GM12878 (cell line): ENCODE results near the gene LIN52. TPM values are rescaled to one million over a fixed set of nuclear protein-coding genes. Genes with fewer than 3 reads are reported as not detected.

Experiments used
- ATAC-seq: fragments of 200-7000 bp; cut with Tn5 transposase; 3 replicates; pipeline ENCODE4 v1.9.1; 2020; ENCODE audit warnings: mild to moderate bottlenecking, moderate library complexity
- BruUV-seq: library from RNA; stranded (reverse); fragments of 400-500 nt; replicated peaks from 2 replicates; lab custom pipeline; 2021; lab: Mats Ljungman, UMichigan
- CTCF ChIA-PET: fragments of 300-600 bp; sonication (Branson Sonifier 250); formaldehyde crosslinking; extraction: SDS; loops from one replicate; lab custom pipeline; 2021; ENCODE audit warnings: inconsistent platforms; lab: Yijun Ruan, JAX
- POLR2A ChIA-PET: fragments of 350-600 bp; formaldehyde crosslinking; extraction: SDS; loops from one replicate; lab custom pipeline; 2021; ENCODE audit warnings: inconsistent platforms; lab: Charles Lee
- RAD21 ChIA-PET: fragments of 300-600 bp; sonication (Branson Sonifier 250); formaldehyde crosslinking; loops from one replicate; lab custom pipeline; 2023; ENCODE audit warnings: antibody characterized with exemption; ENCODE audit not compliant: unreplicated experiment; lab: Charles Lee
- SMC1A ChIA-PET: fragments of 300-600 bp; sonication (Branson Sonifier 250); formaldehyde crosslinking; loops from one replicate; lab custom pipeline; 2023; ENCODE audit not compliant: unreplicated experiment, uncharacterized antibody; lab: Charles Lee
- DNase-seq: peaks from one replicate; pipeline ENCODE4 v3.0.0-alpha.2; 2011; ENCODE audit warnings: low read depth, low spot score
- FAIRE-seq: peaks from 3 replicates; lab custom pipeline; 2011; peaks lifted over from hg19 to GRCh38; lab: Jason Lieb, UNC
- H2AFZ ChIP-seq: 2 replicates; pipeline ENCODE4 v1.6.0; 2011; ENCODE audit warnings: low read depth, low read length, control low read depth; ENCODE audit not compliant: control insufficient read depth
- H3K27ac ChIP-seq: 2 replicates; pipeline ENCODE4 v1.5.1; 2011; ENCODE audit warnings: control low read depth; ENCODE audit not compliant: control insufficient read depth, insufficient read depth
- H3K27me3 ChIP-seq, 2 experiments: replicated peaks in 1 of 2; 2 replicates each; pipeline versions ENCODE4 v1.6.0 to v1.6.1; 2011; ENCODE audit warnings: low read length in 1 of 2; ENCODE audit not compliant: control insufficient read depth in 2 of 2, insufficient read depth in 2 of 2
- H3K36me3 ChIP-seq, 2 experiments: 2 replicates each; pipeline ENCODE4 v1.5.1; 2011; ENCODE audit warnings: low read length in 1 of 2; ENCODE audit not compliant: control insufficient read depth in 2 of 2, insufficient read depth in 2 of 2
- H3K4me1 ChIP-seq: 2 replicates; pipeline ENCODE4 v1.6.1; 2011; ENCODE audit warnings: mild to moderate bottlenecking, low read length, moderate library complexity, mixed read lengths; ENCODE audit not compliant: control insufficient read depth, insufficient read depth
- H3K4me2 ChIP-seq: 2 replicates; pipeline ENCODE4 v1.6.0; 2011; ENCODE audit warnings: control low read depth; ENCODE audit not compliant: control insufficient read depth, insufficient read depth
- H3K4me3 ChIP-seq: fragments of 200-600 bp; sonication (generic); 2 replicates; pipeline ENCODE4 v1.5.1; 2016
- H3K79me2 ChIP-seq: 2 replicates; pipeline ENCODE4 v1.6.0; 2011; ENCODE audit warnings: low read length; ENCODE audit not compliant: control insufficient read depth, insufficient read depth
- H3K9ac ChIP-seq: 2 replicates; pipeline ENCODE4 v1.8.0; 2011; ENCODE audit warnings: low read length, control low read depth, mixed read lengths; ENCODE audit not compliant: control insufficient read depth, insufficient read depth
- H3K9me3 ChIP-seq: replicated peaks from 3 replicates; pipeline ENCODE4 v1.5.1; 2011; ENCODE audit warnings: mild to moderate bottlenecking, low read length; ENCODE audit not compliant: control insufficient read depth, insufficient read depth
- H4K20me1 ChIP-seq: 2 replicates; pipeline ENCODE4 v1.6.0; 2011; ENCODE audit not compliant: control insufficient read depth, insufficient read depth
- EP300 ChIP-seq, 2 experiments: fragments of 150-350 bp in 1 of 2; IDR thresholded peaks; 2 replicates each; pipeline ENCODE4 v1.6.1; 2011 to 2012; ENCODE audit warnings: low read depth in 2 of 2, low read length in 2 of 2, borderline replicate concordance in 1 of 2, improper control_type of control experiment in 1 of 2, inconsistent platforms in 1 of 2; ENCODE audit not compliant: control insufficient read depth in 1 of 2
- FOXM1 ChIP-seq: IDR thresholded peaks from 2 replicates; pipeline ENCODE4 v1.6.1; 2012; ENCODE audit warnings: low read depth, mild to moderate bottlenecking, inconsistent platforms, low read length, moderate library complexity
- HDGF ChIP-seq: fragments of 450-650 bp; IDR thresholded peaks from 2 replicates; pipeline ENCODE4 v1.6.1; 2016; ENCODE audit warnings: antibody characterized with exemption
- IKZF1 ChIP-seq: fragments of 450-650 bp; conservative IDR thresholded peaks from 2 replicates; pipeline ENCODE4 v1.6.1; 2017; ENCODE audit warnings: antibody characterized with exemption, mild to moderate bottlenecking
- MYC ChIP-seq: IDR thresholded peaks from 2 replicates; pipeline ENCODE4 v1.6.1; 2011; ENCODE audit warnings: mild to moderate bottlenecking, low read length, moderate library complexity, inconsistent platforms; ENCODE audit not compliant: insufficient read depth, insufficient replicate concordance, insufficient read length, severe bottlenecking
- NRF1 ChIP-seq: conservative IDR thresholded peaks from 2 replicates; pipeline ENCODE4 v1.6.1; 2011; ENCODE audit warnings: mild to moderate bottlenecking, low read depth, low read length, improper control_type of control experiment
- POLR2A ChIP-seq: IDR thresholded peaks from 2 replicates; pipeline ENCODE4 v1.6.1; 2011; ENCODE audit warnings: low read depth, mild to moderate bottlenecking, low read length
- POLR2AphosphoS5 ChIP-seq: IDR thresholded peaks from 2 replicates; pipeline ENCODE4 v1.6.1; 2011; ENCODE audit warnings: mild to moderate bottlenecking, low read length, inconsistent platforms
- SIX5 ChIP-seq: IDR thresholded peaks from 2 replicates; pipeline ENCODE4 v1.6.1; 2011; ENCODE audit warnings: mild to moderate bottlenecking, low read depth, low read length, moderate library complexity; ENCODE audit not compliant: severe bottlenecking
- SP1 ChIP-seq: IDR thresholded peaks from one replicate; pipeline ENCODE4 v1.6.1; 2011; ENCODE audit warnings: low read depth, low read length
- TCF12 ChIP-seq: IDR thresholded peaks from 2 replicates; pipeline ENCODE4 v1.6.1; 2011; ENCODE audit warnings: low read depth, mild to moderate bottlenecking, low read length
- WGBS: methylation state at CpG from one replicate; pipeline ENCODE4 v1.1.6; 2016; ENCODE audit warnings: low lambda C conversion rate; ENCODE audit not compliant: insufficient replicate concordance, insufficient coverage; ENCODE audit errors: missing lambda C conversion rate; 5-methylcytosine and 5-hydroxymethylcytosine counted together
- in situ Hi-C: fragments of 300-500 bp; cut with MboI; formaldehyde crosslinking; loops from 9 replicates; pipeline ENCODE4 v1.14.3; 2018; ENCODE audit warnings: mixed read lengths
- intact Hi-C: fragments of 100-400 bp; cut with micrococcal nuclease; formaldehyde crosslinking; loops from one replicate; pipeline ENCODE4 v1.14.2; 2022; ENCODE audit not compliant: unreplicated experiment
- polyA plus RNA-seq, 11 experiments: library from polyadenylated mRNA; depleted of rRNA in 4 of 11; unstranded in 6 of 11; stranded (reverse) in 5 of 11; fragments of >200 nt; fragmentation: Nextera tagmentation in 4 of 11; fragmentation: Illumina TruSeq in 1 of 11; extraction: Ambion mirVana in 4 of 11; extraction: Trizol in 1 of 11; gene quantifications; 1 replicate in 1 of 11; 2 replicates in 10 of 11; pipeline versions ENCODE4 v1.2.1 to v1.2.3, GENCODE V29; 2011 to 2016; ENCODE audit warnings: inconsistent platforms in 2 of 11, missing spikeins in 2 of 11, low read depth in 1 of 11
- total RNA-seq, 4 experiments: library from RNA; depleted of rRNA in 3 of 4; stranded (reverse); fragments of >200 nt in 3 of 4; fragmentation: Illumina TruSeq in 1 of 4; extraction: Trizol in 1 of 4; gene quantifications; 2 replicates each; pipeline versions ENCODE4 v1.2.1 to v1.2.3, GENCODE V29; 2013 to 2021
- TF ChIP-seq, protein P1 (sequence below): fragments of 450-650 bp; IDR thresholded peaks from 2 replicates; pipeline ENCODE4 v1.6.1; 2014; ENCODE audit warnings: mild to moderate bottlenecking
- TF ChIP-seq, protein P2 (sequence below): fragments of 450-650 bp; IDR thresholded peaks from 2 replicates; pipeline ENCODE4 v1.6.1; 2018; ENCODE audit warnings: borderline replicate concordance, mild to moderate bottlenecking; ENCODE audit not compliant: partially characterized antibody

LIN52 gene
- total and polyA plus RNA-seq, 10 of the 15 experiments (the other 5 are each of a cell fraction or from before 2014, with no cell fraction given), result 13.3 to 30.9 (median 19.9) TPM

DNA sequence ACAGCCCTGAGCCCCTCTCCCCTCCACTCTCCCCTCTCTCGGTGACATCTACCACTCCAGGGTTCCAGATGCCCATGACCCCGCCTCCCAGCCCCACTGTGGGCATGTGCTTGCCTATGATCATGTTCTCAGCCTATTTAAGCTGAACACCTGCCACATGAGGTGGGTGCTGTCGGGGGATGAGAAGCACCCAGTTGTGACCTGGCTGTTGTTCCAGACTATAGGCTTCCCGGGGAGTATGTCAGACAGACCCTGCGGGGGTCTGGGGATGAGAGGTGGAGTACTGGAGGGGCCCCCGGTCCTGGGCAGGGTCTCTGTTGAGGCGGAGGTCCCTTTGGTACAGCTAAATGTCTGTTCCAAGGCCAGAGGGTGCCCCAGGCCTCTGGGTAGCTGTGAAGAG is 160.5 kb downstream of the LIN52 start:
- TF ChIP-seq MYC (no peak), HDGF (no peak), EP300 (IDR thresholded peaks at IDR 0.05; ENCODE audit: borderline replicate concordance in 1 of 2, control insufficient read depth in 1 of 2, low read depth in 2 of 2, low read length in 2 of 2) (no peak), FOXM1 (no peak), IKZF1 (no peak), SIX5 (no peak), TCF12 (no peak), POLR2A (no peak), NRF1 (no peak), POLR2AphosphoS5 (no peak), SP1 (no peak)
- TF ChIP-seq, protein P1, sequence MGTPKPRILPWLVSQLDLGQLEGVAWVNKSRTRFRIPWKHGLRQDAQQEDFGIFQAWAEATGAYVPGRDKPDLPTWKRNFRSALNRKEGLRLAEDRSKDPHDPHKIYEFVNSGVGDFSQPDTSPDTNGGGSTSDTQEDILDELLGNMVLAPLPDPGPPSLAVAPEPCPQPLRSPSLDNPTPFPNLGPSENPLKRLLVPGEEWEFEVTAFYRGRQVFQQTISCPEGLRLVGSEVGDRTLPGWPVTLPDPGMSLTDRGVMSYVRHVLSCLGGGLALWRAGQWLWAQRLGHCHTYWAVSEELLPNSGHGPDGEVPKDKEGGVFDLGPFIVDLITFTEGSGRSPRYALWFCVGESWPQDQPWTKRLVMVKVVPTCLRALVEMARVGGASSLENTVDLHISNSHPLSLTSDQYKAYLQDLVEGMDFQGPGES, result no peak
- TF ChIP-seq, protein P2, sequence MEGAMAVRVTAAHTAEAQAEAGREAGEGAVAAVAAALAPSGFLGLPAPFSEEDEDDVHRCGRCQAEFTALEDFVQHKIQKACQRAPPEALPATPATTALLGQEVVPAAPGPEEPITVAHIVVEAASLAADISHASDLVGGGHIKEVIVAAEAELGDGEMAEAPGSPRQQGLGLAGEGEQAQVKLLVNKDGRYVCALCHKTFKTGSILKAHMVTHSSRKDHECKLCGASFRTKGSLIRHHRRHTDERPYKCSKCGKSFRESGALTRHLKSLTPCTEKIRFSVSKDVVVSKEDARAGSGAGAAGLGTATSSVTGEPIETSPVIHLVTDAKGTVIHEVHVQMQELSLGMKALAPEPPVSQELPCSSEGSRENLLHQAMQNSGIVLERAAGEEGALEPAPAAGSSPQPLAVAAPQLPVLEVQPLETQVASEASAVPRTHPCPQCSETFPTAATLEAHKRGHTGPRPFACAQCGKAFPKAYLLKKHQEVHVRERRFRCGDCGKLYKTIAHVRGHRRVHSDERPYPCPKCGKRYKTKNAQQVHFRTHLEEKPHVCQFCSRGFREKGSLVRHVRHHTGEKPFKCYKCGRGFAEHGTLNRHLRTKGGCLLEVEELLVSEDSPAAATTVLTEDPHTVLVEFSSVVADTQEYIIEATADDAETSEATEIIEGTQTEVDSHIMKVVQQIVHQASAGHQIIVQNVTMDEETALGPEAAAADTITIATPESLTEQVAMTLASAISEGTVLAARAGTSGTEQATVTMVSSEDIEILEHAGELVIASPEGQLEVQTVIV, result no peak
- ChIA-PET RAD21 (no interaction called here), SMC1A (no interaction called here), POLR2A (no interaction called here), CTCF (interaction anchor here (1.4 kb wide), 1 partner anchor 27 kb away, joined by 5 read pairs; no protein-coding TSS in a partner anchor)
- 15% methylated on average over 7 of the region's 7 CpGs for WGBS
- Histone ChIP-seq H3K27ac (no peak overlapping the region), H3K4me2 (no peak overlapping the region), H3K36me3 (no peaks in the 10 kb centered on the region), H3K4me1 (no peaks in the 10 kb centered on the region), H3K79me2 (no peaks in the 10 kb centered on the region), H3K9me3 (no peaks in the 10 kb centered on the region), H3K27me3 (peaks cover 16 to 22% of the 10 kb centered on the region in 2 experiments), H4K20me1 (no peaks in the 10 kb centered on the region), H3K4me3 (no peak overlapping the region), H3K9ac (no peak overlapping the region), H2AFZ (no peak overlapping the region)
- intact Hi-C loops (no loop called here), in situ Hi-C loops (no loop called here)
- DNase-seq (no peak), FAIRE-seq (no peak), ATAC-seq (no peak)
- no TSS peak for BruUV-seq
